ENCODE data around the gene ALG9.

The ALG9 gene

DNA sequence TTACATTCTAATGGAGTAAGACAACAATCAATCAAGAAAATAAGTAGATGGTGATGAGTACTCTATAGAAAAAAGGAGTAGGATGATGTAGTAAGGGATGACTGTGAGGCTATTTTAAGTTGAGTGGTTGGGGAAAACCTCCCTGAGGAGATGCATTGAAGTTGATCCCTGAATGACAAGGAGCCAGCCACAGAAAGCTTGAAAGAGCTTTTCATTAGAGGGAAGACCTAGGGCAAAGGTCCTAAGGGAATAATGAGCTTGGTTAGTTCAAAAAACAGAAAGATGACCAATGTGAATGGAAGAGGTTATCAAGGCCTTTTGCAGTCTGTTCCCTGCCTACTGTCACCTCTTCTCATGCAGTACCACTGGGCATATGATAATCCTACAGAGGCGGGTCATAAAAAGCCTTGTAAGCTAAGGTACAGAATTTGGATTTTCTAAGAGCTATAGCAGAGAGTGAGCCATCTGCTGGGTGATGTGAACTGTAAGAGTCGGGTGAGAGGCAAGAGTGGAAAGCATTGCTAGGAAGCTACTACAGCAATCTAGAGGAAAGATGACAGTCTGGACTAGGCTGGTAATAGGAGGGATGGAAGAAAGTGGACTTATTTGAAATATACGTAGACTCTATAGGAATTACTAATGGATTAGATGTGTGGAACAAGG lies 108.3 kb downstream of the ALG9 start:
- no peak for DNase-seq

DNA sequence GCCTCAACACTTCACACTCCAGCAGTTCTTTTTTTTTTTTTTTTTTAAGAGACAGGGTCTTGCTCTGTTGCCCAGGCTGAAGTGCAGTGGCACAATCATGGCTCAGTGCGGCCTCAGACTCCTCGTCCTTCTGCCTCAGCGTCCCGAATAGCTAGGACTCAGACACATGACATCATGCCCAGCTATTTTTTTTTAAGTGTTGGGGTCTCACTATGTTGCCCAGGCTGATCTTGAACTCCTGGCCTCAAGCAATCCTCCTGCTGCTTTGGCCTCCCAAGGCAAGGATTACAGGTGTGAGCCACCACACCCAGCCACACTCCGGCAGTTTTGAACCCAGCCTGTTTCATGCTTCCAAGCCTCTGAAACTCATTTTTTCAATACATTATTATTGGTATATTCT lies 108.9 kb downstream of the ALG9 start:
- DNase-seq, result no peak

GRCh38 chr11:111761036-111761435 lies 110.3 kb downstream of the ALG9 start:
- no peak for DNase-seq

GRCh38 chr11:111759778-111760407 lies 111.5 kb downstream of the ALG9 start:
- no peak for DNase-seq

GRCh38 chr11:111759376-111759775 lies 112.0 kb downstream of the ALG9 start:
- DNase-seq, result no peak

DNA sequence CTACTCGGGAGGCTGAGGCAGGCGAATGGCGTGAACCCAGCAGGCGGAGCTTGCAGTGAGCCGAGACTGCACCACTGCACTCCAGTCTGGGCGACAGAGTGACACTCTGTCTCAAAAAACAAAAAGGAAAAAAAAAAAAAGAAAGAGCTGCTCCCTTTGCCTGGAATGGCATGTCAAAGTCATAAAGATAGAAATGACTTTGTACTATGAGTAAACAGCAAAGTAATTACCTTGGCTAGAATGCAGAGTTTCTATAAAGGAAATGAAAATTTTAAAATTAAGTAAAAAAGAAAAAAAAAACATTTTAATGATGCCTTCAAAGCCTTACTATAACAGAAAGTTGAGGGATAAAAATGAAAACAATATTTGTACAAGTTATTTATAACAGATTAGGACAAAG lies 115.3 kb downstream of the ALG9 start:
- no peak for DNase-seq

DNA sequence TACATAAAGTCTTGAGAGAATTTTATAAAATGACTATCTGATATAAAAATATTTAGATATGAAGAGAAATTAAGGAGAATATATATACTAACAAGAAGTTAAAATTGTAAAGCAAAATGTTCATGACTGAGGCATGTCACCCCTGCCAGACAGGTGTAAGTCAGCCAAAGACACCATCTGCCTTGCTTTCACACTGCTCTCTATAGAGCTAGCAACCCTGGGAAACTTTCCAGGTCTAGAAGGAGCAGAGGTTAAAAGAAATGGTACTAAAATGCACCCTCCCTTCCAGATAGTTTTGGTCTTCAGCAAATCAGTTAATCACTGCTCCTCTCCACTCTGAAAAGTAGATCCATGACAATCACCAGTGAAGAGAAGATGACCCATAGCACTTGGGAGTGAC lies 121.7 kb downstream of the ALG9 start:
- DNase-seq, result no peak

GRCh38 chr11:111748035-111748804 lies 123.2 kb downstream of the ALG9 start:
- DNase-seq, result no peak

- DNase-seq, result no peak
Measured at GRCh38 chr11:111745719-111746504, 125.5 kb downstream of the ALG9 start.

- no peak for DNase-seq
Measured at GRCh38 chr11:111743700-111744099, 127.7 kb downstream of the ALG9 start.

- DNase-seq, result no peak
Measured at GRCh38 chr11:111741751-111742150, 129.6 kb downstream of the ALG9 start.

GRCh38 chr11:111739299-111739698 lies 132.1 kb downstream of the ALG9 start:
- no peak for DNase-seq

DNA sequence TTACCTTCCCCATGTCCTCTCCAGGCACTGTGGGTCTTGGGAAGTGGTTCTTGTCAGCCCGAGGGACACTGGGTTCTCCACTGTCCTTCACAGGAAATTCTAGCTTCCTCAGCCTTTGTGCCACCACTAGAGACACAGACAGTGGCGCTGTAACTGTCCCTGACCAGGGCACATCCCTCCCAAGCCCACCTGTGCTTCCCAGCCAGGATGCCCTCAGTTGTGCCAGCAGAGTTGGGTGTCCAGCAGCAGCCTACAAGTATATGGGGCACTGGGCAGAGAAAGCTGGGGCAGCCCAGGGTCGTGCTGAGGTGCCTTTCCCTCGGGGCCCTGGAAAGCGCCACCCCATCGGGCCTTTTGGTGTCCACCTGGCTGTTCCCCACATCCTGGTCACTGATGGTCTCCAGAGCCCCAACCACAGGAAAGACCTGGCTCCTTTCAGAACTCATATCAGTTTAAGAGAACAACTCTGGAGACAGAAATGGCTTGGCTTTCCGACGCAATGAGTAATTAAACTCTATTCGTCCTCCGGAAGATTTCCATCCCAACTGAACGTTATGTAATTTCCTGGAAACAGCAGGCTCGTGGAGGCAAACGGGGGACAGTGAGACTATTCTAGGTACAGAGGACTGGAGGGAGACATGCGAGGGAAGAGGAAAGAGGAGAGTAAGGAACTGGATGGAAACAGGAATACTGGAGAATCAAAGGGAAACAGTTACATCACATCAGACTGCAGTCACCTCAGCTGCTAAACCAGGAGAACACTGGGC lies 133.8 kb downstream of the ALG9 start:
- DNase-seq, result no peak

DNA sequence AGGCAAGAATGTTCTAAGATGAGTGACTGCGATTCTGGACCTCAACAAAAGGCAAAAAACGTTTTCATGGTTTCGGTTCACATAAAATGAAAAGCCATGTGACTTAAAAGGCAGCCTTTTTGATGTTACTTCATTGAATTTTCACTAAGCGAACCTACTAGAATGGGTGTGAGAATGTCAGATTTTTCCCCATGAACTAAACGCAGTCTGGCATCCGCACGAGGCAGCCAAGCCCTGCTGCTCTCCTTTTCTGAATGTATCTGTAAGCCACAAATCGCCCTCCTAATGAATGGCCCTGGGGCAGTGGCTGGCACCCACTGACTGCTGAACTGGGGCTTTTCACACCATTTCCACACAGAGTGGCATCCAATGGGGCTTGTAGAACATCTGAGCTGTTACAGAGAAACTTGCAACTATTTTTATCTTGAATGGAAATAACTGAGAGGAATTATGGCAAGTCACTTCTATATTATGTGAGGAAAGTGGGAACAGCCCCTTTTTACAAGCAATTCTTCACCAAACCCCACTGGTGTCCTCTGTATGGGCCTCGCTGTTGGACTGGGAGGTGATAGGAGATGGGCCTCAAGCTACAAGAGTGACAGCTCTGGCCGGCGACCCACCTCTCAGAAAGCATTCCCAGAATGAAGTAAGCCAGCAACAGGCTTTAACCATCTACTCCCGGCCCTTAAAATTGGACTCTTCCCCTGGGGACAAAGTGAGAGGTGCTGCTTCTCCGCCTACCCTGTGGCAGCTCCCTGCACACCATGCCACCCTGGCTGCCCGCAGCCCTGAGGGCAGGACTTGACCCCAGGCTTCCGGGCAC lies 134.5 kb downstream of the ALG9 start:
- no peak for DNase-seq
